GM23338 (cell line): ENCODE results near the gene CDKN2AIPNL.

Source experiments
- CREB1 ChIP-seq: fragments of 250-450 bp; sonication (Bioruptor Pico); IDR thresholded peaks from 2 replicates; pipeline ENCODE4 v1.5.0; 2020; ENCODE audit warnings: low read depth, mild to moderate bottlenecking, moderate library complexity
- EZH2 ChIP-seq: fragments of 200-600 bp; sonication (generic); IDR thresholded peaks from one replicate; pipeline ENCODE4 v1.8.0; 2017; ENCODE audit warnings: antibody characterized with exemption, mild to moderate bottlenecking, low read depth; ENCODE audit not compliant: unreplicated experiment
- EZH2phosphoT487 ChIP-seq: fragments of 200-600 bp; sonication (generic); IDR thresholded peaks from one replicate; pipeline ENCODE4 v1.8.1; 2018; ENCODE audit warnings: antibody characterized with exemption; ENCODE audit not compliant: unreplicated experiment
- JUNB ChIP-seq: IDR thresholded peaks from one replicate; pipeline ENCODE4 v1.6.1; 2016; ENCODE audit warnings: antibody characterized with exemption; ENCODE audit not compliant: unreplicated experiment
- POLR2AphosphoS5 ChIP-seq: IDR thresholded peaks from 2 replicates; pipeline ENCODE4 v1.6.1; 2016; ENCODE audit warnings: antibody characterized with exemption, low read depth
- STAT1 ChIP-seq: IDR thresholded peaks from one replicate; pipeline ENCODE4 v1.6.1; 2016; ENCODE audit warnings: antibody characterized with exemption; ENCODE audit not compliant: unreplicated experiment
- ZNF114 ChIP-seq: fragments of 250-450 bp; sonication (Bioruptor Pico); IDR thresholded peaks from 2 replicates; pipeline ENCODE4 v1.5.0; 2020; ENCODE audit warnings: mild to moderate bottlenecking, moderate library complexity
- ZNF331 ChIP-seq: fragments of 250-450 bp; sonication (Bioruptor Pico); IDR thresholded peaks from 2 replicates; pipeline ENCODE4 v1.5.0; 2020; ENCODE audit warnings: low read depth, mild to moderate bottlenecking, moderate library complexity
- TF ChIP-seq, protein P1 (sequence below), 2 experiments: fragments of 200-600 bp in 1 of 2; sonication (generic) in 1 of 2; conservative IDR thresholded peaks; 2 replicates each; pipeline versions ENCODE4 v1.5.1 to v1.6.1; 2016 to 2017; ENCODE audit warnings: antibody characterized with exemption in 2 of 2, low read depth in 2 of 2, mild to moderate bottlenecking in 2 of 2, moderate library complexity in 1 of 2
- TF ChIP-seq, protein P2 (sequence below): IDR thresholded peaks from one replicate; pipeline ENCODE4 v1.6.1; 2018; ENCODE audit warnings: antibody characterized with exemption; ENCODE audit not compliant: unreplicated experiment
- TF ChIP-seq, protein P3 (sequence below): IDR thresholded peaks from 2 replicates; pipeline ENCODE4 v1.6.1; 2016; ENCODE audit warnings: antibody characterized with exemption
- TF ChIP-seq, protein P4 (sequence below): fragments of 250-450 bp; sonication (Bioruptor Pico); IDR thresholded peaks from 2 replicates; pipeline ENCODE4 v1.5.0; 2020; ENCODE audit warnings: mild to moderate bottlenecking, moderate library complexity

DNA sequence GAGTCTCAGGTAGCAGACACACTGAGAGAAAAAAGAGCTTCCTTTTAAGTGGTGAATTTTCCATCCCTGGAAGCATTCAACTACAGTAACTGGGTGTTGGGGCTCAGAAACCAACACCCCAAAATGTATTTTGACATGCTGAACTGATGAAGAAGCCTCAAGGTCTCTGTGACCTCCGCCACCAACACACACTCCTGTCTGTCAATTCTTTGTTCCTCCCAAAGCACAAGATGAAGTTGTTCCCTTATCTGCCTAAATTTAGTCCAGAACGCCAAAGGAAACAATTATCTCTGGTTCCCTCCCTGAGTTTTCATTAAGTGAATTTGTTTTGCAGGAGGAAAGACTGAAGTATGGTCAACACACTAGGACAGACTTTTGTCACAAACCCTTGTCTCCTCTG is 1.4 kb upstream of the CDKN2AIPNL start:
- TF ChIP-seq, protein P1, sequence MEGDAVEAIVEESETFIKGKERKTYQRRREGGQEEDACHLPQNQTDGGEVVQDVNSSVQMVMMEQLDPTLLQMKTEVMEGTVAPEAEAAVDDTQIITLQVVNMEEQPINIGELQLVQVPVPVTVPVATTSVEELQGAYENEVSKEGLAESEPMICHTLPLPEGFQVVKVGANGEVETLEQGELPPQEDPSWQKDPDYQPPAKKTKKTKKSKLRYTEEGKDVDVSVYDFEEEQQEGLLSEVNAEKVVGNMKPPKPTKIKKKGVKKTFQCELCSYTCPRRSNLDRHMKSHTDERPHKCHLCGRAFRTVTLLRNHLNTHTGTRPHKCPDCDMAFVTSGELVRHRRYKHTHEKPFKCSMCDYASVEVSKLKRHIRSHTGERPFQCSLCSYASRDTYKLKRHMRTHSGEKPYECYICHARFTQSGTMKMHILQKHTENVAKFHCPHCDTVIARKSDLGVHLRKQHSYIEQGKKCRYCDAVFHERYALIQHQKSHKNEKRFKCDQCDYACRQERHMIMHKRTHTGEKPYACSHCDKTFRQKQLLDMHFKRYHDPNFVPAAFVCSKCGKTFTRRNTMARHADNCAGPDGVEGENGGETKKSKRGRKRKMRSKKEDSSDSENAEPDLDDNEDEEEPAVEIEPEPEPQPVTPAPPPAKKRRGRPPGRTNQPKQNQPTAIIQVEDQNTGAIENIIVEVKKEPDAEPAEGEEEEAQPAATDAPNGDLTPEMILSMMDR (conservative IDR thresholded peaks at IDR 0.05; ENCODE audit: low read depth in 2 of 2), result no peak
- TF ChIP-seq, protein P2, sequence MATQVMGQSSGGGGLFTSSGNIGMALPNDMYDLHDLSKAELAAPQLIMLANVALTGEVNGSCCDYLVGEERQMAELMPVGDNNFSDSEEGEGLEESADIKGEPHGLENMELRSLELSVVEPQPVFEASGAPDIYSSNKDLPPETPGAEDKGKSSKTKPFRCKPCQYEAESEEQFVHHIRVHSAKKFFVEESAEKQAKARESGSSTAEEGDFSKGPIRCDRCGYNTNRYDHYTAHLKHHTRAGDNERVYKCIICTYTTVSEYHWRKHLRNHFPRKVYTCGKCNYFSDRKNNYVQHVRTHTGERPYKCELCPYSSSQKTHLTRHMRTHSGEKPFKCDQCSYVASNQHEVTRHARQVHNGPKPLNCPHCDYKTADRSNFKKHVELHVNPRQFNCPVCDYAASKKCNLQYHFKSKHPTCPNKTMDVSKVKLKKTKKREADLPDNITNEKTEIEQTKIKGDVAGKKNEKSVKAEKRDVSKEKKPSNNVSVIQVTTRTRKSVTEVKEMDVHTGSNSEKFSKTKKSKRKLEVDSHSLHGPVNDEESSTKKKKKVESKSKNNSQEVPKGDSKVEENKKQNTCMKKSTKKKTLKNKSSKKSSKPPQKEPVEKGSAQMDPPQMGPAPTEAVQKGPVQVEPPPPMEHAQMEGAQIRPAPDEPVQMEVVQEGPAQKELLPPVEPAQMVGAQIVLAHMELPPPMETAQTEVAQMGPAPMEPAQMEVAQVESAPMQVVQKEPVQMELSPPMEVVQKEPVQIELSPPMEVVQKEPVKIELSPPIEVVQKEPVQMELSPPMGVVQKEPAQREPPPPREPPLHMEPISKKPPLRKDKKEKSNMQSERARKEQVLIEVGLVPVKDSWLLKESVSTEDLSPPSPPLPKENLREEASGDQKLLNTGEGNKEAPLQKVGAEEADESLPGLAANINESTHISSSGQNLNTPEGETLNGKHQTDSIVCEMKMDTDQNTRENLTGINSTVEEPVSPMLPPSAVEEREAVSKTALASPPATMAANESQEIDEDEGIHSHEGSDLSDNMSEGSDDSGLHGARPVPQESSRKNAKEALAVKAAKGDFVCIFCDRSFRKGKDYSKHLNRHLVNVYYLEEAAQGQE, result no peak
- no peak for TF ChIP-seq EZH2phosphoT487
- TF ChIP-seq POLR2AphosphoS5, result no peak
- TF ChIP-seq STAT1, result no peak
- no peak for TF ChIP-seq CREB1
- no peak for TF ChIP-seq ZNF331 (CRISPR knock-in tag)
- no peak for TF ChIP-seq EZH2
- TF ChIP-seq, protein P3, sequence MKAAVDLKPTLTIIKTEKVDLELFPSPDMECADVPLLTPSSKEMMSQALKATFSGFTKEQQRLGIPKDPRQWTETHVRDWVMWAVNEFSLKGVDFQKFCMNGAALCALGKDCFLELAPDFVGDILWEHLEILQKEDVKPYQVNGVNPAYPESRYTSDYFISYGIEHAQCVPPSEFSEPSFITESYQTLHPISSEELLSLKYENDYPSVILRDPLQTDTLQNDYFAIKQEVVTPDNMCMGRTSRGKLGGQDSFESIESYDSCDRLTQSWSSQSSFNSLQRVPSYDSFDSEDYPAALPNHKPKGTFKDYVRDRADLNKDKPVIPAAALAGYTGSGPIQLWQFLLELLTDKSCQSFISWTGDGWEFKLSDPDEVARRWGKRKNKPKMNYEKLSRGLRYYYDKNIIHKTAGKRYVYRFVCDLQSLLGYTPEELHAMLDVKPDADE, result no peak
- no peak for TF ChIP-seq JUNB
- TF ChIP-seq ZNF114 (CRISPR knock-in tag), result no peak
- TF ChIP-seq, protein P4, sequence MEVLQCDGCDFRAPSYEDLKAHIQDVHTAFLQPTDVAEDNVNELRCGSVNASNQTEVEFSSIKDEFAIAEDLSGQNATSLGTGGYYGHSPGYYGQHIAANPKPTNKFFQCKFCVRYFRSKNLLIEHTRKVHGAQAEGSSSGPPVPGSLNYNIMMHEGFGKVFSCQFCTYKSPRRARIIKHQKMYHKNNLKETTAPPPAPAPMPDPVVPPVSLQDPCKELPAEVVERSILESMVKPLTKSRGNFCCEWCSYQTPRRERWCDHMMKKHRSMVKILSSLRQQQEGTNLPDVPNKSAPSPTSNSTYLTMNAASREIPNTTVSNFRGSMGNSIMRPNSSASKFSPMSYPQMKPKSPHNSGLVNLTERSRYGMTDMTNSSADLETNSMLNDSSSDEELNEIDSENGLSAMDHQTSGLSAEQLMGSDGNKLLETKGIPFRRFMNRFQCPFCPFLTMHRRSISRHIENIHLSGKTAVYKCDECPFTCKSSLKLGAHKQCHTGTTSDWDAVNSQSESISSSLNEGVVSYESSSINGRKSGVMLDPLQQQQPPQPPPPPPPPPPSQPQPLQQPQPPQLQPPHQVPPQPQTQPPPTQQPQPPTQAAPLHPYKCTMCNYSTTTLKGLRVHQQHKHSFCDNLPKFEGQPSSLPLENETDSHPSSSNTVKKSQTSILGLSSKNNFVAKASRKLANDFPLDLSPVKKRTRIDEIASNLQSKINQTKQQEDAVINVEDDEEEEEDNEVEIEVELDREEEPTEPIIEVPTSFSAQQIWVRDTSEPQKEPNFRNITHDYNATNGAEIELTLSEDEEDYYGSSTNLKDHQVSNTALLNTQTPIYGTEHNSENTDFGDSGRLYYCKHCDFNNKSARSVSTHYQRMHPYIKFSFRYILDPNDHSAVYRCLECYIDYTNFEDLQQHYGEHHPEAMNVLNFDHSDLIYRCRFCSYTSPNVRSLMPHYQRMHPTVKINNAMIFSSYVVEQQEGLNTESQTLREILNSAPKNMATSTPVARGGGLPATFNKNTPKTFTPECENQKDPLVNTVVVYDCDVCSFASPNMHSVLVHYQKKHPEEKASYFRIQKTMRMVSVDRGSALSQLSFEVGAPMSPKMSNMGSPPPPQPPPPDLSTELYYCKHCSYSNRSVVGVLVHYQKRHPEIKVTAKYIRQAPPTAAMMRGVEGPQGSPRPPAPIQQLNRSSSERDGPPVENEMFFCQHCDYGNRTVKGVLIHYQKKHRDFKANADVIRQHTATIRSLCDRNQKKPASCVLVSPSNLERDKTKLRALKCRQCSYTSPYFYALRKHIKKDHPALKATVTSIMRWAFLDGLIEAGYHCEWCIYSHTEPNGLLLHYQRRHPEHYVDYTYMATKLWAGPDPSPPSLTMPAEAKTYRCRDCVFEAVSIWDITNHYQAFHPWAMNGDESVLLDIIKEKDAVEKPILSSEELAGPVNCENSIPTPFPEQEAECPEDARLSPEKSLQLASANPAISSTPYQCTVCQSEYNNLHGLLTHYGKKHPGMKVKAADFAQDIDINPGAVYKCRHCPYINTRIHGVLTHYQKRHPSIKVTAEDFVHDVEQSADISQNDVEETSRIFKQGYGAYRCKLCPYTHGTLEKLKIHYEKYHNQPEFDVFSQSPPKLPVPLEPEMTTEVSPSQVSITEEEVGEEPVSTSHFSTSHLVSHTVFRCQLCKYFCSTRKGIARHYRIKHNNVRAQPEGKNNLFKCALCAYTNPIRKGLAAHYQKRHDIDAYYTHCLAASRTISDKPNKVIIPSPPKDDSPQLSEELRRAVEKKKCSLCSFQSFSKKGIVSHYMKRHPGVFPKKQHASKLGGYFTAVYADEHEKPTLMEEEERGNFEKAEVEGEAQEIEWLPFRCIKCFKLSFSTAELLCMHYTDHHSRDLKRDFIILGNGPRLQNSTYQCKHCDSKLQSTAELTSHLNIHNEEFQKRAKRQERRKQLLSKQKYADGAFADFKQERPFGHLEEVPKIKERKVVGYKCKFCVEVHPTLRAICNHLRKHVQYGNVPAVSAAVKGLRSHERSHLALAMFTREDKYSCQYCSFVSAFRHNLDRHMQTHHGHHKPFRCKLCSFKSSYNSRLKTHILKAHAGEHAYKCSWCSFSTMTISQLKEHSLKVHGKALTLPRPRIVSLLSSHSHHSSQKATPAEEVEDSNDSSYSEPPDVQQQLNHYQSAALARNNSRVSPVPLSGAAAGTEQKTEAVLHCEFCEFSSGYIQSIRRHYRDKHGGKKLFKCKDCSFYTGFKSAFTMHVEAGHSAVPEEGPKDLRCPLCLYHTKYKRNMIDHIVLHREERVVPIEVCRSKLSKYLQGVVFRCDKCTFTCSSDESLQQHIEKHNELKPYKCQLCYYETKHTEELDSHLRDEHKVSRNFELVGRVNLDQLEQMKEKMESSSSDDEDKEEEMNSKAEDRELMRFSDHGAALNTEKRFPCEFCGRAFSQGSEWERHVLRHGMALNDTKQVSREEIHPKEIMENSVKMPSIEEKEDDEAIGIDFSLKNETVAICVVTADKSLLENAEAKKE (CRISPR knock-in tag), result no peak
